Mesenchymal stem cell (in vitro differentiated cells and primary cell): ENCODE data around the gene SPINK7.

Experiments
- DNase-seq: peaks from one replicate; pipeline ENCODE4 v3.0.0-alpha.2; 2013
- H2AFZ ChIP-seq: one replicate; pipeline ENCODE4 v1.6.1; 2013; ENCODE audit warnings: low read depth, mild to moderate bottlenecking, control low read depth, inconsistent platforms, low read length, moderate library complexity
- H2AK5ac ChIP-seq: 2 replicates; pipeline ENCODE4 v1.6.1; 2013; ENCODE audit warnings: low read length, moderate library complexity, mild to moderate bottlenecking, inconsistent platforms; ENCODE audit not compliant: severe bottlenecking
- H2BK120ac ChIP-seq: one replicate; pipeline ENCODE4 v1.6.1; 2013; ENCODE audit warnings: low read depth, mild to moderate bottlenecking, inconsistent platforms, low read length, moderate library complexity
- H2BK12ac ChIP-seq, 2 experiments: one replicate each; pipeline ENCODE4 v1.6.1; 2013; ENCODE audit warnings: inconsistent platforms in 2 of 2, low read length in 2 of 2, mild to moderate bottlenecking in 2 of 2, moderate library complexity in 2 of 2, control low read depth in 1 of 2
- H2BK15ac ChIP-seq: one replicate; pipeline ENCODE4 v1.6.1; 2013; ENCODE audit warnings: mild to moderate bottlenecking, low read depth, inconsistent platforms; ENCODE audit not compliant: poor library complexity, severe bottlenecking
- H2BK5ac ChIP-seq: 2 replicates; pipeline ENCODE4 v1.6.1; 2013; ENCODE audit warnings: low read depth, mild to moderate bottlenecking, low read length, control low read depth, inconsistent platforms; ENCODE audit not compliant: poor library complexity, severe bottlenecking
- H3K14ac ChIP-seq, 2 experiments: one replicate each; pipeline ENCODE4 v1.6.1; 2013; ENCODE audit warnings: inconsistent platforms in 2 of 2, low read length in 2 of 2, control low read depth in 1 of 2, mild to moderate bottlenecking in 1 of 2, moderate library complexity in 1 of 2
- H3K18ac ChIP-seq, 2 experiments: one replicate each; pipeline ENCODE4 v1.6.1; 2013; ENCODE audit warnings: inconsistent platforms in 2 of 2, low read length in 2 of 2, control low read depth in 1 of 2, low read depth in 1 of 2, mild to moderate bottlenecking in 1 of 2
- H3K23ac ChIP-seq, 2 experiments: one replicate each; pipeline ENCODE4 v1.6.1; 2013; ENCODE audit warnings: inconsistent platforms in 2 of 2, low read length in 2 of 2, mild to moderate bottlenecking in 2 of 2, moderate library complexity in 2 of 2, control low read depth in 1 of 2
- H3K27ac ChIP-seq: 2 replicates; pipeline ENCODE4 v1.5.1; 2013; ENCODE audit warnings: mild to moderate bottlenecking, moderate library complexity, low read length, control low read depth, inconsistent platforms; ENCODE audit not compliant: poor library complexity, severe bottlenecking
- H3K27me3 ChIP-seq, 2 experiments: 2 replicates each; pipeline versions ENCODE4 v1.6.1 to v1.7.0; 2013; ENCODE audit warnings: low read length in 2 of 2, mild to moderate bottlenecking in 2 of 2, moderate library complexity in 2 of 2, control low read depth in 1 of 2, inconsistent platforms in 1 of 2; ENCODE audit not compliant: control insufficient read depth in 1 of 2, insufficient read depth in 1 of 2
- H3K36me3 ChIP-seq, 2 experiments: 2 replicates each; pipeline versions ENCODE4 v1.6.1 to v1.7.0; 2013; ENCODE audit warnings: low read length in 2 of 2, control low read depth in 1 of 2, inconsistent platforms in 1 of 2, low read depth in 1 of 2, mild to moderate bottlenecking in 1 of 2; ENCODE audit not compliant: insufficient read depth in 2 of 2, control insufficient read depth in 1 of 2
- H3K4ac ChIP-seq, 2 experiments: one replicate each; pipeline ENCODE4 v1.6.1; 2013; ENCODE audit warnings: inconsistent platforms in 2 of 2, low read length in 2 of 2, mild to moderate bottlenecking in 2 of 2, moderate library complexity in 2 of 2, control low read depth in 1 of 2, low read depth in 1 of 2
- H3K4me1 ChIP-seq: 2 replicates; pipeline ENCODE4 v1.6.1; 2013; ENCODE audit warnings: low read depth, low read length, control low read depth; ENCODE audit not compliant: control insufficient read depth, insufficient read depth
- H3K4me2 ChIP-seq: 2 replicates; pipeline ENCODE4 v1.6.1; 2013; ENCODE audit warnings: low read length, mild to moderate bottlenecking, inconsistent platforms; ENCODE audit not compliant: poor library complexity, severe bottlenecking
- H3K4me3 ChIP-seq, 2 experiments: 2 replicates each; pipeline versions ENCODE4 v1.5.1 to v1.7.0; 2013; ENCODE audit warnings: low read length in 2 of 2, mild to moderate bottlenecking in 2 of 2, control low read depth in 1 of 2, low read depth in 1 of 2; ENCODE audit not compliant: insufficient read depth in 1 of 2
- H3K79me1 ChIP-seq: replicated peaks from 2 replicates; pipeline ENCODE4 v1.6.1; 2013; ENCODE audit warnings: mild to moderate bottlenecking, control low read depth, low read length, inconsistent platforms; ENCODE audit not compliant: poor library complexity, severe bottlenecking
- H3K9ac ChIP-seq: 2 replicates; pipeline ENCODE4 v1.7.0; 2013; ENCODE audit warnings: mild to moderate bottlenecking, low read length, moderate library complexity
- H3K9me3 ChIP-seq: 2 replicates; pipeline ENCODE4 v1.7.0; 2013; ENCODE audit warnings: mild to moderate bottlenecking, low read length; ENCODE audit not compliant: control insufficient read depth
- H4K8ac ChIP-seq: one replicate; pipeline ENCODE4 v1.6.1; 2013; ENCODE audit warnings: inconsistent platforms, mild to moderate bottlenecking, low read length, moderate library complexity
- H4K91ac ChIP-seq: one replicate; pipeline ENCODE4 v1.6.1; 2013; ENCODE audit warnings: mild to moderate bottlenecking, low read length, inconsistent platforms
- WGBS: methylation state at CpG from one replicate; pipeline ENCODE4 v1.1.7; 2013; ENCODE audit warnings: mixed read lengths; 5-methylcytosine and 5-hydroxymethylcytosine counted together

The SPINK7 gene

GRCh38 chr5:148306446-148306845, 5.8 kb upstream of the SPINK7 start:
- no peaks in the 10 kb centered on the region for H3K4me1 ChIP-seq
- H2BK120ac ChIP-seq = no peak overlapping the region
- H2BK15ac ChIP-seq = no peak overlapping the region
- H3K14ac ChIP-seq = no peak overlapping the region
- H2AK5ac ChIP-seq = no peak overlapping the region
- H3K4ac ChIP-seq = no peak overlapping the region
- no peak overlapping the region for H4K8ac ChIP-seq
- no peaks in the 10 kb centered on the region for H3K79me1 ChIP-seq
- H3K4me3 ChIP-seq = no peak overlapping the region
- no peak overlapping the region for H2BK5ac ChIP-seq
- H4K91ac ChIP-seq = no peak overlapping the region
- H3K27me3 ChIP-seq = no peaks in the 10 kb centered on the region
- H3K4me2 ChIP-seq = no peak overlapping the region
- H3K9ac ChIP-seq = no peak overlapping the region
- H3K36me3 ChIP-seq = no peaks in the 10 kb centered on the region
- 64% methylated on average over 1 of the region's 1 CpG for WGBS
- H2AFZ ChIP-seq = no peak overlapping the region
- H3K27ac ChIP-seq = no peak overlapping the region
- H3K9me3 ChIP-seq = peaks cover 10% of the 10 kb centered on the region
- H3K18ac ChIP-seq = no peak overlapping the region
- no peak overlapping the region for H2BK12ac ChIP-seq
- no peak overlapping the region for H3K23ac ChIP-seq
- no peak for DNase-seq

GRCh38 chr5:148309019-148309418, 3.2 kb upstream of the SPINK7 start:
- Histone ChIP-seq H3K23ac (no peak overlapping the region), H3K4me2 (no peak overlapping the region), H2BK120ac (no peak overlapping the region), H3K4me3 (no peak overlapping the region), H3K18ac (no peak overlapping the region), H3K4me1 (no peaks in the 10 kb centered on the region), H4K8ac (no peak overlapping the region), H3K4ac (no peak overlapping the region), H2BK15ac (no peak overlapping the region), H3K79me1 (no peaks in the 10 kb centered on the region), H2AK5ac (no peak overlapping the region), H2BK5ac (no peak overlapping the region), H3K27ac (no peak overlapping the region), H2AFZ (no peak overlapping the region), H3K9me3 (peaks cover 10% of the 10 kb centered on the region), H2BK12ac (no peak overlapping the region), H3K36me3 (no peaks in the 10 kb centered on the region), H3K9ac (no peak overlapping the region), H3K14ac (no peak overlapping the region), H4K91ac (no peak overlapping the region), H3K27me3 (no peaks in the 10 kb centered on the region)
- DNase-seq = no peak
- 65% methylated on average over 3 of the region's 3 CpGs for WGBS

GRCh38 chr5:148309746-148310145, 2.5 kb upstream of the SPINK7 start:
- no peak overlapping the region for H4K8ac ChIP-seq
- H3K4ac ChIP-seq = no peak overlapping the region
- no peak overlapping the region for H3K27ac ChIP-seq
- no peak overlapping the region for H3K23ac ChIP-seq
- no peaks in the 10 kb centered on the region for H3K79me1 ChIP-seq
- no peaks in the 10 kb centered on the region for H3K36me3 ChIP-seq
- H3K4me1 ChIP-seq = no peaks in the 10 kb centered on the region
- H2BK12ac ChIP-seq = no peak overlapping the region
- no peak overlapping the region for H2BK15ac ChIP-seq
- H3K9ac ChIP-seq = no peak overlapping the region
- DNase-seq = no peak
- H3K18ac ChIP-seq = no peak overlapping the region
- H3K27me3 ChIP-seq = no peaks in the 10 kb centered on the region
- H3K9me3 ChIP-seq = peaks cover 10% of the 10 kb centered on the region
- no peak overlapping the region for H2AFZ ChIP-seq
- no peak overlapping the region for H2AK5ac ChIP-seq
- no peak overlapping the region for H2BK5ac ChIP-seq
- no peak overlapping the region for H3K4me3 ChIP-seq
- no peak overlapping the region for H2BK120ac ChIP-seq
- no peak overlapping the region for H4K91ac ChIP-seq
- H3K14ac ChIP-seq = no peak overlapping the region
- H3K4me2 ChIP-seq = no peak overlapping the region

- H2BK12ac ChIP-seq = no peak overlapping the region
- H2BK15ac ChIP-seq = no peak overlapping the region
- H4K91ac ChIP-seq = no peak overlapping the region
- peaks cover 10% of the 10 kb centered on the region for H3K9me3 ChIP-seq
- H4K8ac ChIP-seq = no peak overlapping the region
- no peak overlapping the region for H2AK5ac ChIP-seq
- no peaks in the 10 kb centered on the region for H3K36me3 ChIP-seq
- H3K27me3 ChIP-seq = no peaks in the 10 kb centered on the region
- H3K4me2 ChIP-seq = no peak overlapping the region
- H3K4ac ChIP-seq = no peak overlapping the region
- no peak overlapping the region for H3K23ac ChIP-seq
- H3K18ac ChIP-seq = no peak overlapping the region
- H3K27ac ChIP-seq = no peak overlapping the region
- no peak for DNase-seq
- H3K4me3 ChIP-seq = no peak overlapping the region
- no peak overlapping the region for H3K9ac ChIP-seq
- H3K14ac ChIP-seq = no peak overlapping the region
- H2BK5ac ChIP-seq = no peak overlapping the region
- no peak overlapping the region for H2BK120ac ChIP-seq
- no peak overlapping the region for H2AFZ ChIP-seq
- H3K79me1 ChIP-seq = no peaks in the 10 kb centered on the region
- no CpG with 5 or more reads among the region's 3 CpGs for WGBS
- no peaks in the 10 kb centered on the region for H3K4me1 ChIP-seq
Measured at GRCh38 chr5:148311484-148311883, 739 bp upstream of the SPINK7 start.
